K562 (cell line): ENCODE data around the gene CFAP70. TPM values are rescaled to one million over a fixed set of nuclear protein-coding genes. Genes with fewer than 3 reads are reported as not detected.

ENCODE experiments used
- CHD4 ChIP-seq: fragments of 200-600 bp; sonication (generic); IDR thresholded peaks from 3 replicates; pipeline ENCODE4 v1.6.1; 2012; ENCODE audit warnings: low read depth, mild to moderate bottlenecking, mixed read lengths, low read length, inconsistent platforms; ENCODE audit not compliant: insufficient read depth, insufficient replicate concordance, poor library complexity, severe bottlenecking
- E2F6 ChIP-seq, 2 experiments: IDR thresholded peaks; 2 replicates each; pipeline ENCODE4 v1.6.1; 2011; ENCODE audit warnings: borderline replicate concordance in 1 of 2, control low read depth in 1 of 2, low read depth in 1 of 2, low read length in 1 of 2, mild to moderate bottlenecking in 1 of 2, mixed read lengths in 1 of 2, moderate library complexity in 1 of 2; ENCODE audit not compliant: insufficient read depth in 1 of 2, insufficient read length in 1 of 2, poor library complexity in 1 of 2, severe bottlenecking in 1 of 2; ENCODE audit errors: extremely low read depth in 1 of 2
- HLTF ChIP-seq: fragments of 450-650 bp; IDR thresholded peaks from 2 replicates; pipeline ENCODE4 v1.6.1; 2016
- KDM1A ChIP-seq, 2 experiments: fragments of 450-650 bp; IDR thresholded peaks; 2 replicates each; pipeline ENCODE4 v1.6.1; 2016; ENCODE audit warnings: mild to moderate bottlenecking in 2 of 2
- NFRKB ChIP-seq: fragments of 450-650 bp; IDR thresholded peaks from 2 replicates; pipeline ENCODE4 v1.6.1; 2016; ENCODE audit warnings: low read depth
- NFXL1 ChIP-seq: fragments of 450-650 bp; formaldehyde crosslinking; IDR thresholded peaks from 2 replicates; pipeline ENCODE4 v1.4.0; 2021; ENCODE audit warnings: mild to moderate bottlenecking
- NONO ChIP-seq, 2 experiments: fragments of 200-400 bp in 1 of 2; fragments of 450-650 bp in 1 of 2; formaldehyde crosslinking in 1 of 2; IDR thresholded peaks; 2 replicates each; pipeline ENCODE4 v1.6.1; 2017; ENCODE audit warnings: low read depth in 2 of 2, mild to moderate bottlenecking in 2 of 2, moderate library complexity in 2 of 2, low read length in 1 of 2
- POLR2AphosphoS2 ChIP-seq: IDR thresholded peaks from 2 replicates; pipeline ENCODE4 v1.6.1; 2012; ENCODE audit warnings: low read length, improper control_type of control experiment
- SMAD4 ChIP-seq: fragments of 250-450 bp; sonication (Bioruptor Pico); conservative IDR thresholded peaks from 2 replicates; pipeline ENCODE4 v1.8.0; 2021; ENCODE audit warnings: inconsistent platforms, mild to moderate bottlenecking, moderate library complexity
- SNIP1 ChIP-seq: fragments of 450-650 bp; IDR thresholded peaks from 2 replicates; pipeline ENCODE4 v1.7.1; 2017; ENCODE audit warnings: low read depth, mild to moderate bottlenecking
- TARDBP ChIP-seq: fragments of 450-650 bp; IDR thresholded peaks from 2 replicates; pipeline ENCODE4 v1.6.1; 2016
- TCFL5 ChIP-seq: fragments of 250-450 bp; sonication (Bioruptor Pico); conservative IDR thresholded peaks from 2 replicates; pipeline ENCODE4 v1.6.1; 2021; ENCODE audit warnings: mild to moderate bottlenecking, moderate library complexity, matching md5 sums
- TRIM24 ChIP-seq, 2 experiments: fragments of 450-650 bp; IDR thresholded peaks; 2 replicates each; pipeline ENCODE4 v1.6.1; 2016
- ZNF395 ChIP-seq: fragments of 200-800 bp; sonication (Bioruptor generic); IDR thresholded peaks from 2 replicates; pipeline ENCODE4 v1.6.1; 2017; ENCODE audit warnings: missing genetic modification characterization, missing compliant biosample characterization
- ZNF507 ChIP-seq: conservative IDR thresholded peaks from 2 replicates; pipeline ENCODE4 v1.6.1; 2017; ENCODE audit warnings: missing genetic modification characterization, missing compliant biosample characterization
- ZNF551 ChIP-seq: fragments of 250-450 bp; sonication (Bioruptor Pico); IDR thresholded peaks from 2 replicates; pipeline ENCODE4 v1.5.0; 2021; ENCODE audit warnings: mild to moderate bottlenecking, moderate library complexity
- ZNF79 ChIP-seq: fragments of 250-450 bp; sonication (Bioruptor Pico); IDR thresholded peaks from 2 replicates; pipeline ENCODE4 v1.4.0; 2020; ENCODE audit warnings: low read depth, mild to moderate bottlenecking, moderate library complexity
- polyA plus RNA-seq, 8 experiments: library from polyadenylated mRNA; depleted of rRNA in 4 of 8; stranded (reverse) in 5 of 8; unstranded in 3 of 8; fragments of >200 nt; fragmentation: Nextera tagmentation in 2 of 8; fragmentation: Illumina TruSeq in 1 of 8; extraction: Ambion mirVana in 2 of 8; extraction: Trizol in 1 of 8; gene quantifications; 2 replicates each; pipeline versions ENCODE4 v1.2.1 to v1.2.3, GENCODE V29; 2011 to 2014; ENCODE audit warnings: inconsistent platforms in 1 of 8, missing spikeins in 1 of 8
- total RNA-seq, 7 experiments: library from RNA; depleted of rRNA in 6 of 7; stranded (reverse); fragments of >200 nt in 6 of 7; fragmentation: Illumina TruSeq in 2 of 7; extraction: Trizol in 2 of 7; gene quantifications; 2 replicates each; pipeline versions ENCODE4 v1.2.1 to v1.2.3, GENCODE V29; 2011 to 2021; ENCODE audit warnings: low replicate concordance in 1 of 7
- TF ChIP-seq, protein P1 (sequence below), 2 experiments: fragments of 250-450 bp in 1 of 2; fragments of 450-650 bp in 1 of 2; sonication (Bioruptor Pico) in 1 of 2; IDR thresholded peaks; 2 replicates each; pipeline versions ENCODE4 v1.6.1 to v1.8.0; 2016 to 2021; ENCODE audit warnings: mild to moderate bottlenecking in 2 of 2, moderate library complexity in 2 of 2, missing compliant biosample characterization in 1 of 2, missing genetic modification characterization in 1 of 2
- TF ChIP-seq, protein P2 (sequence below): sonication (generic); formaldehyde crosslinking; IDR thresholded peaks from 2 replicates; pipeline ENCODE4 v1.5.0; 2020; ENCODE audit warnings: missing genetic modification reagents
- TF ChIP-seq, protein P3 (sequence below): sonication (generic); formaldehyde crosslinking; IDR thresholded peaks from 2 replicates; pipeline ENCODE4 v1.8.1; 2023; ENCODE audit warnings: mild to moderate bottlenecking, missing genetic modification reagents
- TF ChIP-seq, protein P4 (sequence below): fragments of 450-650 bp; formaldehyde crosslinking; IDR thresholded peaks from 2 replicates; pipeline ENCODE4 v1.4.0; 2020; ENCODE audit warnings: mild to moderate bottlenecking, moderate library complexity

CFAP70 gene
- total and polyA plus RNA-seq, 9 of the 15 experiments (the other 6 are each of a cell fraction or from before 2014, with no cell fraction given), result 0.27 to 1.6 (median 0.86) TPM

DNA sequence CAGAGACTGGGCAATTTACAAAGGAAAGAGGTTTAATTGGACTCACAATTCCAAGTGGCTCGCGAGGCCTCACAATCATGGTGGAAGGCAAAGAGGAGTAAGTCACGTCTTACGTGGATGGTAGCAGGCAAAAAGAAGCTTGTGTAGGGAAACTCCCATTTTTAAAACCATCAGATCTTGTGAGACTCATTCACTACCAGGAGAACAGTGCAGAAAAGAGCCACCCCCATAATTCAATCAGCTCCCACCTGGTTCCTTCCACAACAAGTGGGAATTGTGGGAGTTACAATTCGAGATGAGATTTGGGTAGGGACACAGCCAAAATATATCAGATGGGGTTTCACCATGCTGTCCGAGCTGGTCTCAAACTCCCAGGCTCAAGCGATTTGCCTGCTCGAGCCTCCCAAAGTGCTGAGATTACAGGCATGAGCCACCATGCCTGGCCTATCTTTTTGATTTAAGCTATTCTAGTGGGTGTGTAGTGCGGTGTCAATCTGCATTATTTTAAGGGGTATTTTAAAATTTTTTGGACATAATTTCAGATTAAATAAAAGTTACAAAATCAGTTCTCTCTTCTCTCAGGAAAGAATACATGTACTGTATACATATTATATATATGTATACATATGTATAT is 97.2 kb downstream of the CFAP70 start (continued):
- TF ChIP-seq E2F6 (IDR thresholded peaks at IDR 0.05; ENCODE audit: borderline replicate concordance in 1 of 2, extremely low read depth in 1 of 2, insufficient read depth in 1 of 2, insufficient read length in 1 of 2, low read depth in 1 of 2, low read length in 1 of 2, poor library complexity in 1 of 2, severe bottlenecking in 1 of 2) (no peak), TRIM24 (IDR thresholded peaks at IDR 0.05) (peak in 1 of 2 experiments; percentile 46; a peak in 2 of 4 replicates), HLTF (no peak), SNIP1 (no peak), NFRKB (0 out of 2 replicates have a peak, but pooled peaks have one; percentile 57), ZNF79 (CRISPR knock-in tag) (0 out of 2 replicates have a peak, but pooled peaks have one; percentile 14), KDM1A (IDR thresholded peaks at IDR 0.05) (no peak), ZNF551 (CRISPR knock-in tag) (no peak), TCFL5 (CRISPR knock-in tag) (no peak), ZNF395 (0 out of 2 replicates have a peak, but pooled peaks have one; percentile 76), TARDBP (no peak), SMAD4 (CRISPR knock-in tag) (peak; percentile 63), POLR2AphosphoS2 (no peak), NFXL1 (CRISPR knock-in tag) (no peak; the same call in 1 of the 2 replicates), NONO (IDR thresholded peaks at IDR 0.05; ENCODE audit: low read depth in 2 of 2, low read length in 1 of 2) (no peak), ZNF507 (tag) (no peak), CHD4 (no peak)
- TF ChIP-seq, protein P1, sequence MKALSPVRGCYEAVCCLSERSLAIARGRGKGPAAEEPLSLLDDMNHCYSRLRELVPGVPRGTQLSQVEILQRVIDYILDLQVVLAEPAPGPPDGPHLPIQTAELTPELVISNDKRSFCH (CRISPR knock-in tag; IDR thresholded peaks at IDR 0.05), result no peak
- TF ChIP-seq, protein P1 (tag; IDR thresholded peaks at IDR 0.05), result no peak
- TF ChIP-seq, protein P2, sequence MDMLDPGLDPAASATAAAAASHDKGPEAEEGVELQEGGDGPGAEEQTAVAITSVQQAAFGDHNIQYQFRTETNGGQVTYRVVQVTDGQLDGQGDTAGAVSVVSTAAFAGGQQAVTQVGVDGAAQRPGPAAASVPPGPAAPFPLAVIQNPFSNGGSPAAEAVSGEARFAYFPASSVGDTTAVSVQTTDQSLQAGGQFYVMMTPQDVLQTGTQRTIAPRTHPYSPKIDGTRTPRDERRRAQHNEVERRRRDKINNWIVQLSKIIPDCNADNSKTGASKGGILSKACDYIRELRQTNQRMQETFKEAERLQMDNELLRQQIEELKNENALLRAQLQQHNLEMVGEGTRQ, result no peak
- TF ChIP-seq, protein P3, sequence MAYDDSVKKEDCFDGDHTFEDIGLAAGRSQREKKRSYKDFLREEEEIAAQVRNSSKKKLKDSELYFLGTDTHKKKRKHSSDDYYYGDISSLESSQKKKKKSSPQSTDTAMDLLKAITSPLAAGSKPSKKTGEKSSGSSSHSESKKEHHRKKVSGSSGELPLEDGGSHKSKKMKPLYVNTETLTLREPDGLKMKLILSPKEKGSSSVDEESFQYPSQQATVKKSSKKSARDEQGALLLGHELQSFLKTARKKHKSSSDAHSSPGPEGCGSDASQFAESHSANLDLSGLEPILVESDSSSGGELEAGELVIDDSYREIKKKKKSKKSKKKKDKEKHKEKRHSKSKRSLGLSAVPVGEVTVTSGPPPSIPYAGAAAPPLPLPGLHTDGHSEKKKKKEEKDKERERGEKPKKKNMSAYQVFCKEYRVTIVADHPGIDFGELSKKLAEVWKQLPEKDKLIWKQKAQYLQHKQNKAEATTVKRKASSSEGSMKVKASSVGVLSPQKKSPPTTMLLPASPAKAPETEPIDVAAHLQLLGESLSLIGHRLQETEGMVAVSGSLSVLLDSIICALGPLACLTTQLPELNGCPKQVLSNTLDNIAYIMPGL (CRISPR knock-in tag), result no peak
- TF ChIP-seq, protein P4, sequence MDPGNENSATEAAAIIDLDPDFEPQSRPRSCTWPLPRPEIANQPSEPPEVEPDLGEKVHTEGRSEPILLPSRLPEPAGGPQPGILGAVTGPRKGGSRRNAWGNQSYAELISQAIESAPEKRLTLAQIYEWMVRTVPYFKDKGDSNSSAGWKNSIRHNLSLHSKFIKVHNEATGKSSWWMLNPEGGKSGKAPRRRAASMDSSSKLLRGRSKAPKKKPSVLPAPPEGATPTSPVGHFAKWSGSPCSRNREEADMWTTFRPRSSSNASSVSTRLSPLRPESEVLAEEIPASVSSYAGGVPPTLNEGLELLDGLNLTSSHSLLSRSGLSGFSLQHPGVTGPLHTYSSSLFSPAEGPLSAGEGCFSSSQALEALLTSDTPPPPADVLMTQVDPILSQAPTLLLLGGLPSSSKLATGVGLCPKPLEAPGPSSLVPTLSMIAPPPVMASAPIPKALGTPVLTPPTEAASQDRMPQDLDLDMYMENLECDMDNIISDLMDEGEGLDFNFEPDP (CRISPR knock-in tag), result no peak
